SKM-1 treated with dmso at 0.1 percent for 144 hours (cell line): Measurements from ENCODE around the gene ARHGAP27.
A peak's percentile ranks its signal among the peaks of the same experiment; 100 is the strongest.
"Not testable (repeated sequence)": the region's sequence is repeated elsewhere in the genome, so short reads cannot be mapped to it uniquely, and the experiment has no call there.

ENCODE experiments used
- DNase-seq: peaks from one replicate; lab custom pipeline; 2025; ENCODE audit not compliant: unreplicated experiment; lab: John Stamatoyannopoulos, UW

Gene ARHGAP27, protein sequence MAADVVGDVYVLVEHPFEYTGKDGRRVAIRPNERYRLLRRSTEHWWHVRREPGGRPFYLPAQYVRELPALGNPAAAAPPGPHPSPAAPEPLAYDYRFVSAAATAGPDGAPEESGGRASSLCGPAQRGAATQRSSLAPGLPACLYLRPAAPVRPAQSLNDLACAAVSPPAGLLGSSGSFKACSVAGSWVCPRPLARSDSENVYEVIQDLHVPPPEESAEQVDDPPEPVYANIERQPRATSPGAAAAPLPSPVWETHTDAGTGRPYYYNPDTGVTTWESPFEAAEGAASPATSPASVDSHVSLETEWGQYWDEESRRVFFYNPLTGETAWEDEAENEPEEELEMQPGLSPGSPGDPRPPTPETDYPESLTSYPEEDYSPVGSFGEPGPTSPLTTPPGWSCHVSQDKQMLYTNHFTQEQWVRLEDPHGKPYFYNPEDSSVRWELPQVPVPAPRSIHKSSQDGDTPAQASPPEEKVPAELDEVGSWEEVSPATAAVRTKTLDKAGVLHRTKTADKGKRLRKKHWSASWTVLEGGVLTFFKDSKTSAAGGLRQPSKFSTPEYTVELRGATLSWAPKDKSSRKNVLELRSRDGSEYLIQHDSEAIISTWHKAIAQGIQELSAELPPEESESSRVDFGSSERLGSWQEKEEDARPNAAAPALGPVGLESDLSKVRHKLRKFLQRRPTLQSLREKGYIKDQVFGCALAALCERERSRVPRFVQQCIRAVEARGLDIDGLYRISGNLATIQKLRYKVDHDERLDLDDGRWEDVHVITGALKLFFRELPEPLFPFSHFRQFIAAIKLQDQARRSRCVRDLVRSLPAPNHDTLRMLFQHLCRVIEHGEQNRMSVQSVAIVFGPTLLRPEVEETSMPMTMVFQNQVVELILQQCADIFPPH

DNA sequence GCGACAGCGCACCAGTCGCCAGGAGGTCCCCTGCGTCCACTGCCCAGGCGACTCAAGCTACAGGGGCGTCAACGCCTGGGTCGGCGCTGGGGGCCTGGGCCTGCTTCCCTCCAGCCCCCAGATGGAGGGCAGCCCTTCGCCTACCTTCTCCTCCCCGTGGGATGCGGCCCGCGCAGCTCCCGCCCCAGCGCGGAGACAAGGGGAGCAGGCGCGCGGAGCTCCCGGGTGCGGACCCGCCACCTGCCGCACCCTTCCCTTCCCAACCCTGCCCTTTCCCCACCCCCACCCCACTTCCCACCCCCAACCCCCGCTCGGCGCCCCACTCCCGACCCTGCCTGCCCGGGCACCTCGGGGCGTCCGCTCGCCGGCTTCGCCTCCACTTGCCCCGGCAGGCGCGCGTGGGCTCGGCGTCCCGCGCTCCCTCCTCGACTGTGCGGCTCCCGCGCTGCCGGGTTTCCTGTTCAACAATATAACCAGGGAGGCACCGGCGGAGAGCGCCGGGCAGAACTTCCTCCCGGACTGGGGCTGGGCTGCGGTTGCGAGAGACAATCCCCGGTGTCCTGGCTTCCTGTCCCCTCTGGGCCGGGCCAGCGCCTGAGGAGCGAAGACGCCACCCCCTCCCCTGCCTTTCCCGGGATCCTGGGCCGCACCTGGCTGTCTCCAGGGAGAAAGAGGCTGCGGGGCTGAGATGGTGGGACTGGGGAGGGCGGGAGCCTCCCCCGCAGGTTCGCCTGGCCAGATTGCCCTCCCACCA, at the start of gene ARHGAP27:
ARHGAP27 (minus strand) TSS at position 466 of the 754 bp plus-strand sequence. CDS start 2,591 bp downstream, outside the sequence.
- peak; percentile 40 for DNase-seq

DNA sequence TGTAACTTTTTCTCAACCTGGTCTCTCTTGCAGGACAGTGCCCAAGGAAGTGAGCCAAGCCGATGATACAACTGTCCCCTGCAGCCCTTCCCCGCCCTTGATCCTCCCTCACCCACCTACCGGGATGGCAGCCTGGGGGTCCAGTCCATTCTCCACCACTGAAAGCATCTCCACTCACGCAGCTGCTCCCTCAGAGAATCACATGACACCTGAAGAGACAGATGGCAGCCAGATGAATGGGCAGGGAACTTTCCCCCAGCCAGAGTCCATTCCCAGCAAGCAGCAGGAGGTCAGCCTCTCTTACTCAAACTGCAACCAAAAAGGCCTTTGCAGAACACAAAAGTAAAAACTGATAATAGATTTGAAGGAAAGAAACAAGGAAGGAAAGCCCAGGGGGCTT, 49.6 kb upstream of the ARHGAP27 start:
- not testable (repeated sequence) for DNase-seq

DNA sequence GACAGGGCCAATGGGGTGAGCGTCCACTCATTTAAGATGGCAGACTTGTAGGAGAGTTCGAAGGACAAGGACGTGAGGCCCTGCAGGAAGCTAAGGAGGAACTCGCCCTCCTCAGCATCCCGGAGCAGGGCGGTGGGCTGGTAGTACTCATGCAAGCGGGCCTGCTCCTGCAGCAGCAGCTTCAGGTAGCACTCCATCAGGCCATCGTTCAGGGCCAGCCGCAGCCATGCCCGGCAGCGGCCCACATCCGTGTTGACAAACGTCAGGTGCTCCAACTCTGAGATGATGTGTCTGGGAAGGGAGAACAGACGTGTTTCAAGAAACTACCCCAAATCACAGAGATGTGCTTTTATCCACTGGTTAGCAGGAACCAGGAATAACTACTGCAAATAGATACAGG, 42.8 kb upstream of the ARHGAP27 start:
- DNase-seq, result not testable (repeated sequence)

DNA sequence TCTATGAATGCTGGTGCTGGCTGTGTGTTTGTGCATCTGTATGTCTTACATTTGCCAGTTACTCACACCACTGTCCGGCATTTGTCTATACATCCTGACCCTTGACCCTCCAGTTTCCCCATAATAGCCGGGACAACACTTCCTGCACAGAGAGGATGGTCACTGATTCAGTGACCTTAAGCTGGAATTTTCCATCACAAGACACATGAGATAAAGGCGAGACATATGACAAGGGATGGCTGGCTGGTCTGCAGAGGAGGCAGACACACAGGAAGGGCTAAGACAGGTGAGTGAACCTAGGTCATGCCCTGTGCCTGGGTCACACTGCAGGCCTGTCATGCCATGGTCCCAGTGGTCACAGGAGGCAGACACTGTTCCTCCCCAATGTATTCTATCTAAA, 39.6 kb upstream of the ARHGAP27 start:
- DNase-seq, result not testable (repeated sequence)

DNA sequence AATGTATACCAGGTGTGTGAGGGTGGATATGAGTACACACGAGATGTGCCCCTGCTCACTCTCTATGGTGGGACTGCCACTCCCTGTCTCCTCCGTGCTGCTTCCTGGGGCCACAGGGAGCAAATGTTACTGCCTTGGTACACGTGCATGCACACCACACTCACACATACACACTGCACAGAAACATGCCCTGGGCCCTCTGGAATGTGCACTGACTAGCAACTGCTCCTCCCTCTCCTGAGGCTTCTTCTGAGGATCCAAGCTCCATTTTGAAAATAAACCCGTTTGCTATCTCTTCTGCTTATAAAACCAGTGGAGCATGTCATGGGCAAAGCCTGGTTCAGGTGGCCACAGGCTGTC, 36.5 kb upstream of the ARHGAP27 start:
- not testable (repeated sequence) for DNase-seq

DNA sequence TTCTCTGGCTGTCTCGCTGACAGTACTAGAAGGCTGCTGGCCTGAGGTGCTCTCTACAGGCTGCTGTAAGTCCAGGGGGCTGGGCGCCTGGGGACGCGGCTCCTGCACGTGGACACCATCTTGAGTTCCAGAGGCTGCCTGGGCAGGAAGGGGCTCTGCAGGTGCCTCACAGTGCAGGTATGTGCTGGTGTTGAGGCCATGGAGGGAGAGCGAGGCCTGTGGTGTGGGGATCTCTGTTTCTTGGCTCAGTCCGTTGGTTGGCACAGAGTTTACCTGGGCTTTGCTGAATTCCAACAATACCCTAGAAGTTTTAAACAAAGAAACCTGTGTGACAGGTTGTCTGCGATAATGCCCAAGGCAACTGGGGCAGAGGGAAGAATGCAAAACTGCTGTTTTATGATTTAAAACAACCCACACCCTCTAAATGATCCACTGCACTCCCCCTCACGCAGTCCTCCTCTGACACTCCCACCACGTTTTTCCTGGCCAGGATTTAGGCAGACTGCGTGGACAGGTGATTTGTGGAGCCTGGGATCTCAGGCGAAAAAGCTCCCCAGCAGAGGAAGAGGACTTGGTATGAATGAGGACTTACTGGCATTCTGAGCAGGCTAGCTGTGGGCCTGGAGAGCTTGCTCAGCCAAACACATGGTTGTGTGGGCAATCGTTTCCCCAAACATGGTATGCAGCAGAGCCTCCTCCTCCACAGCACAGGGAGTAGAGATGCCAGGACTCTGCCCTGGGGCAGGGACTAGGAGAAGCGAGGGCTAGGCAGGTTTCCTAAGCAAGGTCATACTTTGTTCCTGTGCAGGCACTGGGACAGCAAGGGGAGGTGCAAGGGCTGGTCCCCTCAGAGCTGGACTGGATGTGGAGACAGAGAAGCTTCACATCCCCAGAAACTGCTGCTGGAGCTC, 35.9 kb upstream of the ARHGAP27 start:
- not testable (repeated sequence) for DNase-seq

DNA sequence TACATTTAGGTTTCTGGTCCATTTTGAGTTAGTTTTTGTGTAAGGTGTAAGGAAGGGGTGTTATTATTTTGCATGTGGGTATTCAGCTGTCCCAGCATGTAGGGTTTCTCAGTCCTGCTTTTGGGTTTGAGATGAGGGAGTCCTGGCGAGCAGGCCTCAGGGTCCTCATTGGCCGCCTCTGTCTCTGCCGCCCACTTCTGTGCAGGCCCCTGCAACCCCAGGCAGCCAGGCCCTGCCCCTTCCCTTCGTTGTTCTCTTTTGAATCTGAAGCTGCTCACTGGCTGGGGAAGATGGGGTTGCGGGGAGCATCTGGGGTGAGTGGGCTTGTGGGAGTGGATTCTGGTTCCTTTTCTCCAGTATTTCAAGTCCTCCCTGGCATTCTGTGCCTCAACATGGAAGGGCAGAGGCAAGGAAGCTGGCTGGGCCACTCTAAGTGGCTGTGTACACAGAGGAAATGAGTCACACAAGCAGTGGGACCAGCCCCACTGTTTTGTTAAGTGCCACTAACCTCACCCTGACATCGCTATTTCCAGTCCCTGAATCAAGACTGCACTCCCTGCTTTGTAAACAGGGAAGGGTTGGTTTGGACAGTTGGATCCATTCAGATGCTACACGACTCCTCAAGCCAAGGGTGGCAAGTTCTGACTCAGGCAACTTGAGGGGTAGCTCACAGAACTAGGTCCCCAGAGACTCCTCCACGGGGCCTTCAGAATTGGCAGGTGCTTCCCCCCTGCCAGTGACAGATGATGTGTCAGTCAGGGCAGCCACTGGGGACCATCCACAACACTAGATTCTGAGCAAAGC, 29.1 kb upstream of the ARHGAP27 start:
- not testable (repeated sequence) for DNase-seq

DNA sequence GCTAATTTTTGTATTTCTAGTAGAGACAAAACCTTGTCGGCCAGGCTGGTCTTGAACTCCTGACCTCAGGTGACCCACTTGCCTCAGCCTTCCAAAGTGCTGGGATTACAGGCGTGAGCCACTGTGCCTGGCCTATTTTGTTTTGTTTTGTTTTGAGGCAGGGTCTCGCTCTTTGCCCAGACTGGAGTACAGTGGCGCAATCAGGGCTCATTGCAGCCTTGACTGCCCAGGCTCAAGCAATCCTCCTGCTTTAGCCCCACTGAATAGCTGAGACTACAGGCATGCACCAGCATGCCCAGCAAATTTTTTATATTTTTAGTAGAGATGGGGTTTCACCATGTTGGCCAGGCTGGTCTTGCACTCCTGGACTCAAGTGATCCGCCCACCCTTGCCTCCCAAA, 27.8 kb upstream of the ARHGAP27 start:
- not testable (repeated sequence) for DNase-seq

DNA sequence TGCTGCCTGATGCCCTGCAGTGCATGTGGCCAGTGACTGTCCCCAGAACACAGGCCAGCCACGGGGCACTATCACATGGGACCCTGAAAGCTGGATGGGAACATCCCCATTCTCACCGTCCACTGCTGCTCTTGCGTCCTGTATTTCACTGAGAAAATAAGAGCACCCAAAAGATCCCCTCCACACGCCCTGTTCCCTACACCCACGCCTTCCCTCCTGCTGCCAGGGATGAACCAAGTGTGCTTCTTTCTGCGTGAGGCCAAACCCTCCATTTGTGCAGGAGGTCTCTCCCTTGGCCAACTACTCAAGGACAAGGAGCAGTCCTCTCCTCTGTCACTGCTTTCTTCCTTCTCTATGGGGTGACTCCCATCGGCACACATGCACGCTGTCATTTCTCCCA, 21.7 kb upstream of the ARHGAP27 start:
- not testable (repeated sequence) for DNase-seq

DNA sequence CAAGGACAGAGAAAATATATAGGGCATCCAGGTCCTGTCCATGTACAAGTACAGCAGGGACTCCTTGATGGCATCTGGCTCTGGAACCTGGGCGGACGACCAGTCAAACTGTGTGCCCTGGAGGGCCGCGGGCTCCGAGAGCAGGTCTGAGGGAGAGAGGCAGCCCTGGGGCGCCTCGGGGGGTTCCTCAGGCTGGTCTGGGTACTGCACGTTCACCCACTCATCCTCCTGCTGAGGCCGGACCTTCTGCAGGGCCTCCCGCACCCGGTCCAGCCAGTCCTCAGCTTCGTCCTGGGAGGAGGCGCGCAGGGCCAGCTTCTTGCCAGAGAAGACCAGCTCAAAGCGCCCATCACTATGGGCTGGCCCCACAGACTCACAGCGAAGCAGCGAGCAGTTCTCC, 21.1 kb upstream of the ARHGAP27 start:
- not testable (repeated sequence) for DNase-seq

DNA sequence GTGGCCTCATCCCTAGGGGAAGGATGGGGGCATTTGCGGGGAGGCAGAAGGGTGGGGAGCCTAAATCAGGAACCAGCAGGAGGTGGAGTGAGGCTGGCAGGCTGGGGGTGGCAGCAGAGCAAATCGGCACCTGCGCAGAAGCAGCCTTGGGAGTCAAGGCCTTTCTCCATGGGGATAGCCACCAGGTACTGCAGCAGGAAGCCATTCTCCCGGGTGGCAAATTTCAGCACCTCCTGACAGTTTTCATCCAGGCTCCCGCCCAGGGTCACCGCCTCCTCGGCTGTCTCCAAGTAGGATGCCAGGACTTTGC, 20.5 kb upstream of the ARHGAP27 start:
- not testable (repeated sequence) for DNase-seq

DNA sequence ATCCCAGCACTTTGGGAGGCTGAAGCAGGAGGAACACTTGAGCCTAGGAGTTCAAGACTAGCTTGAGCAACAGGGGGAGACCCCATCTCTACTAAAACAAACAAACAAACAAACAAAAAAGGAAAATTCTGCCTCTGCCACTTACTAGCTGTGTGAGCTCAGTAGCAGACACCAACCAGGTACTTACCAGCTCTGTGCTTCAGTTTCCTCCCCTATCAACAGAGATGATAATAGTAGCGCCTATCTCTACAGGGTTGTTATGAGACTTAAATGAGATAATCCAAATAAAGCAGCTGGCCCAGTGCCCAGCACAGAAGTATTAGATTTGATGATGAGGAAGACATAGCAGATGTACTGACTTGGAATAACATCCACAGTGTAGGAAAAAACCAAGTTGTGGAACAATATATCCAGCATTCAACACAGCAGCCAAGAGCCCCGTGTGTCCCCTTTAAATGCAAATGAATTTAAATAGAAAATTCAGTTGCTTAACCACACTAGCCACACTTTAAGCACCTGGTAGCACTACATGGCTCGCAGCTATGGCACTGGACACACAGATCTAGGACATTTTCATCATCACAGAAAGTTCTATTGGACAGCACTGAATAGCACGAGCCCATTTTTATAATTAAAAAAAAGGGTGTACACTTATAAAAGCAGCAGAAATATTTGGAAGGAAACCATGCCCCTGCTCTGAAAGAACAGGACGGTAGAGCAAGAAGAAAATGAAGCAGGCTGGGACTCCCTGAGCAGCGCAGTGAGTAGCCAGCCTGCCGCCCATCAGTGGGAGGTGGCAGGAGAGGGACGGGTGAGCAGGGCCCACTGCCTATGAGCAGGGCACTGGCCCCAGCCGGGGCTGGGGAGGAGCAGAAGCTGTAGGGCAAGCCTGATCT, 19.9 kb upstream of the ARHGAP27 start:
- not testable (repeated sequence) for DNase-seq

DNA sequence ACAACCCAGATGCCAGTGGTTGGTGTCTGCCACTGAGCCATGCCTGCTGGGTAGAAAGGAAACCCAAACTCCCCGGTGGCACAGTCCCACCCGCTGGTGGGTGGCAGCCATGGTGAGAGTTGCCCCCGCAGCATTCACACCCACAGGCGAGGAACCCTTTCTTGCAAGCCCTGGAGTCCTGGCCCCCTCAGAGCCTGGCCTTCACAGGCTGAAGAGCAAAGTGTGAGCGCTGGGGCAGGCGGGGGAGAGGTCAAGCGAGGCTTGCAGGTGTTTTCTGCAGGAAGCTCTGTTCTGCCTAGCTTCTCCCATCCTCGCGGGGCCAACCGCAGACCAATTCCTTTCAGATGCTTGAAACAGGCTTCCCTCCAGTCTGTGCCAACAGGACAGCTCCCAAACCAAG, 19.0 kb upstream of the ARHGAP27 start:
- DNase-seq, result not testable (repeated sequence)

DNA sequence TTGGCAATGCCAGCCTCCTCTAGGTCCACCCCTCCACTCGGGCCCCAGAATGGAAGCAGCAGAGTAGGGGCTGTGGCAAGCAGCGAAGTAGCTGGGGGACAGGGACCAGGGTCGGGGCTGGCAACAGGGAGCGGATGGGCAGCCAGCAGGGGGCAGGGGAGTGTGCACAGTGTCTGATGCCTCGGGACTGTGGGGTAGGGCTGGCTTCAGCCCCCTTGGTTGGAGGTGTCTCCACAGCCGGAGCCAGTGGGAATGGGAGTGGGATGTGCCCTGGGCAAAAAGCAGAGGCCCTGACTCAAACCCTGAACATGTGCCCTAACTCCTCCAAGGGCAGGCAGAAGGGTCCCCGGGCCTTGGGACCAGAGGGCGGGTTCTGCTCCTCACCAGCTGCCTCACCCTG, 18.5 kb upstream of the ARHGAP27 start:
- no peak for DNase-seq

DNA sequence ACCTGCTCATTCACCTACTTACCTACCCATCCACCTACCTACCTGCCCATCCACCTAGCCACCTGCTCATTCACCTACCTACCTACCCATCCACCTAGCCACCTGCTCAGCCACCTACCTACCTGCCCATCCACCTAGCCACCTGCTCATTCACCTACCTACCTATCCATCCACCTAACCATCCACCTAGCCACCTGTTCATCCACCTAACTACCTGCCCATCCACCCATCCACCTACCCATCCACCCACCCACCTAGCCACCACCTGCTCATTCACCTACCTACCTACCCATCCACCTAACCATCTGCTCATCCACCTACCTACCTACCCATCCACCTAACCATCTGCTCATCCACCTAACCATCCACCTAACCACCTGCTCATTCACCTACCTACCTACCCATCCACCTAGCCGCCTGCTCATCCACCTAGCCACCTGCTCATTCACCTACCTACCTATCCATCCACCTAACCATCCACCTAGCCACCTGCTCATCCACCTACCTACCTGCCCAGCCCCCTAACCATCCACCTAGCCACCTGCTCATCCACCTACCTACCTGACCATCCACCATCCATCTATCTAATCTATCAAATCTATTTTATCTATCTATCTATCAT, 17.1 kb upstream of the ARHGAP27 start:
- not testable (repeated sequence) for DNase-seq

DNA sequence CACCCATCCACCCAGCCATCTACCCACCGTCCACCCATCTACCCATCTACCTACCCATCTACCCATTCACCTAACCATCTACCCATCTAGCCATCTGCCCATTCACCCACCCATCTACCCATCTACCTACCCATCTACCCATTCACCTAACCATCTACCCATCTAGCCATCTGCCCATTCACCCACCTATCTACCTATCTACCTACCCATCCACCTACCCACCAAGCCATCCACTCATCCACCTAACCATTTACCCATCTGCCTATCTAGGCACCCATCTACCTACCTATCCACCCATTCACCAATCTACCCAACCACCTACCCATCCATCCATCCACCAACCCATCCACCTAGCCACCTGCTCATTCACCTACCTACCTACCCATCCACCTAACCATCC, 16.6 kb upstream of the ARHGAP27 start:
- DNase-seq, result not testable (repeated sequence)

DNA sequence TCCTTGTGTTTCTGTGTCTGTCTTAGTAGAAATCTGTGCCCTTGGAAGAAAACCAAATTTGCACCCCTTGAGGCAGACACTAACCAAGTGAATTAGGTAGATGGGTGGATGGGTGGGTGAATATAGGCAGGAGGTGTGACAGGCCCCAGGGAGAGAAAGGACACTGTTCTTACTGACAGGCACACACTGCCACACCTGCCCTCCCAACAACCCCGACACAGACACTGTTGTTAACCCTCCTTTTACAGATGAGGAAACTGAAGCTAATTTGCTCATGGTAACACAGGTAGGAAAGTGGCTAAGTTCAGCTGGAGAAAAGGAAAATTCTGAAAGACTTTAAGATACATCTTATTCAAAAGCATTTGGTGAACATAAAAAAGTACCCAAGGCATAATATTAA, 15.8 kb upstream of the ARHGAP27 start:
- DNase-seq, result not testable (repeated sequence)

DNA sequence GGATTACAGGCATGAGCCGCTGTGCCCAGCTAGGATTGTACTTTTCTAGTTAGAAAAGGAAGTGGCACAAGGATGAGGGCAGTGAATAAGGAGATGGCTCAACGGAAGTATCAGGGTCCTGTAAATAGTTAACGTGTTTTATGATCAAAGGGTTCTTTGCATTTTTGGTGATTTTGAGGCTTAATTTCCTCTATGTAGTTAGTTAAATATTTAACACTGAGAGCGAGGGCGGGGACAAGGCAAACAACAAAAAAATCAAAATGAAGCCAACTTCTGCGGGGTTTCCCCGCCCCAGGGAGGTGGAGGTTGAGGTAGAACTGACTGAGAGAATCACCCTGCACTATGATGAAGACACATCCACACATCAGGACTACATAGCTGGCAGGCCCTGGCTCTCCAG, 15.4 kb upstream of the ARHGAP27 start:
- DNase-seq, result not testable (repeated sequence)
